Activated CD8-positive, alpha-beta memory T cell treated with anti-CD3 and anti-CD28 coated beads, Interleukin-2, amount 10 ng/mL, durations not matched to agents 7 days and 5 days (primary cell): ENCODE results near the gene SLC39A1. TPM values are rescaled to one million over a fixed set of nuclear protein-coding genes. Genes with fewer than 3 reads are reported as not detected.

Experiments used
- ATAC-seq: fragments of 150-1000 bp; cut with Tn5 transposase; one replicate; pipeline ENCODE4 v1.10.0; 2021; ENCODE audit warnings: moderate library complexity
- CTCF ChIA-PET: fragments of 350-600 bp; sonication (Branson Sonifier 250); formaldehyde crosslinking; loops from one replicate; lab custom pipeline; 2021; ENCODE audit warnings: antibody characterized with exemption; lab: Charles Lee
- DNase-seq: peaks from one replicate; pipeline ENCODE4 v3.0.0-alpha.2; 2020
- H3K27ac Mint-ChIP-seq: one replicate; pipeline ENCODE4 v1.8.0; 2021; ENCODE audit warnings: mild to moderate bottlenecking, mixed read lengths
- H3K27me3 Mint-ChIP-seq: one replicate; pipeline ENCODE4 v1.8.0; 2021; ENCODE audit warnings: mixed read lengths
- H3K36me3 Mint-ChIP-seq: one replicate; pipeline ENCODE4 v1.8.0; 2021; ENCODE audit warnings: mild to moderate bottlenecking, mixed read lengths
- H3K4me1 Mint-ChIP-seq: one replicate; pipeline ENCODE4 v1.8.0; 2021; ENCODE audit warnings: mixed read lengths
- H3K4me3 Mint-ChIP-seq: one replicate; pipeline ENCODE4 v1.8.0; 2021; ENCODE audit warnings: mild to moderate bottlenecking, moderate library complexity, mixed read lengths
- H3K9me3 Mint-ChIP-seq: one replicate; pipeline ENCODE4 v1.8.0; 2022; ENCODE audit warnings: low read depth, mixed read lengths
- total RNA-seq, 2 experiments: library from RNA; stranded (reverse); gene quantifications; one replicate each; pipeline ENCODE4 v1.2.3, GENCODE V29; 2021

The SLC39A1 gene
- total RNA-seq, 2 experiments from 2014 or later = 38.1 to 48.0 TPM

GRCh38 chr1:153968972-153969371 lies 5.6 kb upstream of the SLC39A1 start:
- Mint-ChIP-seq H3K36me3 (peaks cover 9% of the 10 kb centered on the region), H3K4me3 (no peak overlapping the region), H3K9me3 (no peaks in the 10 kb centered on the region), H3K4me1 (peaks cover 50% of the 10 kb centered on the region), H3K27me3 (no peaks in the 10 kb centered on the region), H3K27ac (no peak overlapping the region)
- CTCF ChIA-PET = interaction anchor here (0.7 to 5.6 kb wide), 4 partner anchors 9 to 23 kb away, joined by 3 to 58 read pairs (median 8); partner anchors contain the start of genes CRTC2, DENND4B, JTB and RAB13
- DNase-seq (no peak), ATAC-seq (no peak)

- H3K4me1 Mint-ChIP-seq = peaks cover 54% of the 10 kb centered on the region
Measured at GRCh38 chr1:153968408-153968807, 5.1 kb upstream of the SLC39A1 start.

DNA sequence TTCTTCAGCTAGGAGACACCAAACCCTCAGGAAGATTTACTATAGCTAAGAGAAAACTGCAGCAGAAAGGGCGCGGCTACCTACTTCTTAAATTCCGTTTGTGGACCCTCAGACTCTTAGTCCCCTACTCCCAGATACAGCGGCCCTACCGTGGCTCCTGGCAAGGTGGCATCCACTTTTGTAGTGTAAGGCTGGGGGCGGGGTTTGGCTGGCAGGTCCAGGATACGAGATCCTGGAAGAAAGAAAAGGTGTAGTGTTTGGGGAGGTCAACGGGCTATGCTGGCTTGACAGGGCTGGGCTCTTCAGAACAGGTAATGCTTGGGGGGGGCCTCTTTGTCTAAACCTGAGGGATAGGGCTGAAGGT lies 4.6 kb upstream of the SLC39A1 start:
- H3K4me3 Mint-ChIP-seq = peak overlapping the region; percentile 97
- no peak for ATAC-seq
- H3K27me3 Mint-ChIP-seq = no peaks in the 10 kb centered on the region
- no peak for DNase-seq
- peaks cover 5% of the 10 kb centered on the region for H3K36me3 Mint-ChIP-seq
- CTCF ChIA-PET = interaction anchor here (0.6 to 5.6 kb wide), 15 partner anchors 9 to 435 kb away, joined by 3 to 58 read pairs (median 4); partner anchors contain the start of genes CRTC2, DENND4B, GATAD2B and JTB
- peak overlapping the region; percentile 96 for H3K27ac Mint-ChIP-seq
- H3K4me1 Mint-ChIP-seq = peaks cover 52% of the 10 kb centered on the region
- no peaks in the 10 kb centered on the region for H3K9me3 Mint-ChIP-seq

More at GRCh38 chr1:153968408-153968807, 5.1 kb upstream of the SLC39A1 start:
- DNase-seq (no peak), ATAC-seq (no peak)
- H3K9me3 Mint-ChIP-seq = no peaks in the 10 kb centered on the region
- peak overlapping the region; percentile 96 for H3K27ac Mint-ChIP-seq
- H3K27me3 Mint-ChIP-seq = no peaks in the 10 kb centered on the region
- H3K36me3 Mint-ChIP-seq = peaks cover 8% of the 10 kb centered on the region
- CTCF ChIA-PET = interaction anchor here (0.6 to 5.6 kb wide), 9 partner anchors 9 to 399 kb away, joined by 3 to 58 read pairs (median 10); partner anchors contain the start of genes CRTC2, DENND4B, JTB and RAB13
- peak overlapping the region; percentile 97 for H3K4me3 Mint-ChIP-seq

DNA sequence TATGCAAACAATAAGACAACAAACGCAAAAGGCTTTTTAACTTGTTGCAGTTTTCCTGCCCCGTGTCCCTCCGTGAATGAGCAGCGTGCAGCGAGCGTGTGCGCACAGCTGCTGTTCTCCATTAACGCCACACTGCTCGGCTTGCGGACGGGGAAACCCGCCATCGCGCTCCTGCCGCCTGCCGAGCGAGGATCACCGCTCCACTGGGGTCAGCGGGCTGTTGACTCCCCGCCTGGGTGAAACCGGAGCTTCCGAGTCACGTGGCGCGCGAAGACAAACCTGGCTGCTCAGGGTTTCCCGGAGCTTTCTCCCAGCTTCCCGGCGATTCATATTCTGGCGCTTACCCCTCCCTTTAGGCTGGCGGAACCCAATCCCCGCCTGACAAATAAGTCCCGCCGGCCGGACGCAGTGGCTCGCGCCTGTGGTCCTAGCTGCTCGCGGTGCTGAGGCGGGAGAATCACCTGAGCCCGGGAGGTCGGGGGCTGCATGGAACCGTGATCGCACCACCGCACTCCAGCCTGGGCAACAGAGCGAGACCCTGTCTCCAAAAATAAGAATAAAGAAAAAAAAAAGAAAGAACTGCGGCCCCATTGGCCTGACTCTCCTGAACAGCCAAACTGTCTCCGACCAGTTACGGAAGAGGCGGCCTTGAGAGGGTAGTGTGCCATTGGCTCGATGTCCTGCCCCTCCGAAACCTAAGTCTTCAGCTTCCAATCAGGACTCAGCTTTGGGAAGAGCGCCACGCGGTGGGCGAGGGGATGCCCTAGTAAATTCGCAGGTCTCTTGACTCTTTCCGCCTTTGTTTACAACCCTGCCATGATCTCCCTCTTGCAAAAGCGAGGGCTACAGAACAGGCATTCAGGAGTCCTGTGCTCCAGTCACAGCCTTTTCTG lies 4.0 kb upstream of the SLC39A1 start, which contains the start of gene CREB3L4:
CREB3L4 (plus strand) TSS at position 796 of the 893 bp plus-strand sequence. CDS start 624 bp downstream, outside the sequence.
- ATAC-seq (peak; percentile 86), DNase-seq (peak; percentile 92)
- CTCF ChIA-PET = interaction anchor here (0.6 to 5.6 kb wide), 16 partner anchors 9 to 434 kb away, joined by 3 to 58 read pairs (median 4); partner anchors contain the start of genes CRTC2, DENND4B, GATAD2B and JTB
- no peaks in the 10 kb centered on the region for H3K9me3 Mint-ChIP-seq
- peak within 1 kb of the TSS; percentile 96 for H3K27ac Mint-ChIP-seq
- peaks cover 50% of the 10 kb centered on the region for H3K4me1 Mint-ChIP-seq
- H3K36me3 Mint-ChIP-seq = peaks cover 3% of the 10 kb centered on the region
- no peaks in the 10 kb centered on the region for H3K27me3 Mint-ChIP-seq
- H3K4me3 Mint-ChIP-seq = peak within 1 kb of the TSS; percentile 97

DNA sequence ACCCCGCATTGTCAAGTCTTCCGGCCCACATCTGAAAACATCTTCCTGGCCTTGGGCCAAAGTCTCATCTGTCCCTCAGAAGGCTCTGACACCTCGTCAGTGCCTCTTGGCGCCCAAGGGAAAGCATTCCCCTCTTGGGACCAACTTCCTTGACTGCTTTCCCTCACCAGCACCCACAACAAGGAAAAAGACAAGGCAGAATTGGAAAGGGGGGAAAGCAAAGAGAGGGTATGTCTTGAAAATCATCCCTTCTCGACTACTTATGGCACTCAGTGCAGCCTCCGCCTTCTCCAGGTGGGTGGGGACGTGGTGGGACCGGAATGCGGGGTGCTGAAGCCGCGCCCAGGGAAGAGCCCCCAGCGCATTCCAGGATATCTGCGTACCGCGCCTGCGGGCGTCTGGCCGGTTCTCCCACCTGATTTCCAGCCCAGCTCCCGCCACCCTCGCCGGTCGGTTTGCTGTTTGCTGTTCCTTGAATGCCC lies 554 bp upstream of the SLC39A1 start:
- ATAC-seq (no peak), DNase-seq (no peak)
- H3K4me3 Mint-ChIP-seq = peak overlapping the region; percentile 81
- peaks cover 57% of the 10 kb centered on the region for H3K4me1 Mint-ChIP-seq
- H3K36me3 Mint-ChIP-seq = peaks cover 18% of the 10 kb centered on the region
- no peaks in the 10 kb centered on the region for H3K27me3 Mint-ChIP-seq
- CTCF ChIA-PET = interaction anchor here (0.6 to 5.6 kb wide), 7 partner anchors 12 to 167 kb away, joined by 3 to 58 read pairs (median 5); partner anchors contain the start of genes DENND4B, JTB, RAB13 and RPS27
- H3K27ac Mint-ChIP-seq = peak overlapping the region; percentile 87
- no peaks in the 10 kb centered on the region for H3K9me3 Mint-ChIP-seq

DNA sequence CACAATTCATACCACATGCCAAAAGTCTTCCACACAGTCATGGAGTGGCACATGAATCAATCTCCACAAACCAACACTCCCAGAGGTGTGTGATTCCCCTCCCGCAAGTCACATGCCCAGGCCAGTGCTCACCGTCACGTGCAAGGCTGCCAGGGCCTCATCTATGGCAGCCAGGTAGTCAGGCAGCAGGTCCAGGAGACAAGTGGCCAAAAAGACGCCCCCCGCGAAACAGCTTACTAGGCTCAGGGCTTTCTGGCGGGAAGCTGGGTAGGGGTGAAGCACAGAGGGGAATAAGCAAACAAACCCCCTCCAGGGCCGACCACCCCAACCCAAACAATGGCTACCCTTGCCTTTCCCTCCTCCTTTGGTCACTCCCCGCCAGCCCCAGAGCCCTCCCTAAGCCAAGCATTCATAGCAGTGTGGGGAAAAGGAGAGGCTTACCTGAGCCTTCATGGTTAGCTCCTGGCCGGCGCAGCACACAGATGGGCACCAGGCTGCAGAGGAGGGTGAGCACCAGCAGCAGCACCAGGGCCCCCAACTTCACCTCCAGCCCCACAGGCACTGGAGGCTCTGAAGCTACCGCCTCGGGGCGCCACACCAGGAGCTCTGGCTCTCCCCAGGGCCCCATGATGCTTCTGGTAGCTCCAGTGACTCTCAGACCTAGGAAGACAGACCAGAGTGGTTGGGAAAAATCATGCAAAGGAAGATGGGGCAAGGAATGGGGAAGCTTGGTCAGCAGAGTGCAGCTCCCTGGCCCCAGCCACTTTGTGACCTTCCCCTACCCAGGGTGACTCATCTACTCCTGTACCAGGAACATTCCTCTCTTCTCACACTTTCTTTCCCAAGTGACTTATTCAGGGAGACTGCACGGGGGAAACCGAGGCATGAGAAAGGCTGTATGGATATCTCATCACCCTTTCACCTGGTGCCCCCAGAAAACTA lies 978 bp downstream of the SLC39A1 start:
- peaks cover 18% of the 10 kb centered on the region for H3K36me3 Mint-ChIP-seq
- no peak for DNase-seq
- peak overlapping the region; percentile 87 for H3K27ac Mint-ChIP-seq
- ATAC-seq = no peak
- H3K9me3 Mint-ChIP-seq = no peaks in the 10 kb centered on the region
- H3K27me3 Mint-ChIP-seq = no peaks in the 10 kb centered on the region
- peak overlapping the region; percentile 81 for H3K4me3 Mint-ChIP-seq
- CTCF ChIA-PET = interaction anchor here (1.1 to 3.3 kb wide), 8 partner anchors 14 to 283 kb away, joined by 3 to 21 read pairs (median 5); partner anchors contain the start of genes DENND4B, JTB and RAB13
- peaks cover 48% of the 10 kb centered on the region for H3K4me1 Mint-ChIP-seq

DNA sequence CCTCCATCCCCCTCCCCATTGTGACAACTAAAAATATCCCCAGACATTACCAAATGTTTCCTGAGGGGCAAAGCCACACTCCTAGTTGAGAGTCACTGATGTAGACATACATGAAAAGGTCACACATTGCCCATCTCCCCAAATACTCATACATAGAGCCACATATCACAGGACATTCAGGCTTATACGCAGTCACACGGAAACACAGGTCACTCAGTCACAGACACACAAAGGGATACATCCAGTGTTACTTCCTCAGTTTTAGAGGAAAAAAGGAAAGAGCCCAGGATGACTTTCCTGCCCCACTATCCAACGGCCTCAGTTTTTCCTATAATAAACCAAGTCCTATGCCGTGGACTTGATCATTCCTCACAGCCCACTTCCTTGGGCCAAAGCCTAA lies 1.9 kb downstream of the SLC39A1 start:
- Mint-ChIP-seq H3K27ac (peak overlapping the region; percentile 16), H3K27me3 (no peaks in the 10 kb centered on the region), H3K4me3 (peak overlapping the region; percentile 19), H3K4me1 (peaks cover 53% of the 10 kb centered on the region), H3K9me3 (no peaks in the 10 kb centered on the region), H3K36me3 (peaks cover 17% of the 10 kb centered on the region)
- ATAC-seq (no peak), DNase-seq (no peak)
- CTCF ChIA-PET = interaction anchor here (3.3 kb wide), 1 partner anchor 25 kb away, joined by 21 read pairs; the partner anchor contains the start of gene RAB13

DNA sequence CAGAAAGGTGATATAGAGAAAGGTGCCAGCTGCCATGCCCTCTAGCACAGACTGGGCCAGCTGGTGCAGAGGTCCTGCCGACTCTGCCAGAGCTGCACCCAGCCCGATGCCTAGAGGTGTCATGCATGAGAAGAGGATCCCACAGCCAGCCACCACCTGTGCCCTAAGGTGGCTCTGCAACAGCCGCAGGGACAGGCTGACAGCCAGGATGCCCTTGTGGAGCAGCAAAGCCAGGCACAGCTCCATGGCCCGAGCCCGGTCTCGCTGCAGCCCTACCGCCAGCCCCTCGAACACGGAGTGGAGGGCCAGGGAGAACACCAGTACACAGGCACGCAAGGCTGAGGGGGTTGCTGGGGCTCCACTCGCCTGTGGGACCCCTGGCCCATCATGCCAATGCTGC lies 3.1 kb downstream of the SLC39A1 start:
- Mint-ChIP-seq H3K36me3 (peaks cover 17% of the 10 kb centered on the region), H3K4me3 (no peak overlapping the region), H3K27ac (no peak overlapping the region), H3K4me1 (peaks cover 54% of the 10 kb centered on the region), H3K27me3 (no peaks in the 10 kb centered on the region), H3K9me3 (no peaks in the 10 kb centered on the region)
- ATAC-seq = no peak
- CTCF ChIA-PET = interaction anchor here (1.4 to 5.0 kb wide), 2 partner anchors 14 to 25 kb away, joined by 3 to 46 read pairs; partner anchors contain the start of gene DENND4B
- no peak for DNase-seq

- DNase-seq (no peak), ATAC-seq (no peak)
- Mint-ChIP-seq H3K4me1 (peaks cover 58% of the 10 kb centered on the region), H3K27ac (peak overlapping the region; percentile 56), H3K4me3 (no peak overlapping the region), H3K9me3 (no peaks in the 10 kb centered on the region), H3K36me3 (peaks cover 20% of the 10 kb centered on the region), H3K27me3 (no peaks in the 10 kb centered on the region)
- CTCF ChIA-PET = interaction anchor here (0.9 to 5.0 kb wide), 5 partner anchors 8 to 27 kb away, joined by 3 to 46 read pairs (median 10); partner anchors contain the start of genes CREB3L4, DENND4B, JTB and RAB13
Measured at GRCh38 chr1:153959454-153959853, 3.9 kb downstream of the SLC39A1 start.

GRCh38 chr1:153958961-153959260 lies 4.4 kb downstream of the SLC39A1 start:
- H3K36me3 Mint-ChIP-seq = peaks cover 26% of the 10 kb centered on the region
- H3K9me3 Mint-ChIP-seq = no peaks in the 10 kb centered on the region
- no peaks in the 10 kb centered on the region for H3K27me3 Mint-ChIP-seq
- ATAC-seq = no peak
- peaks cover 60% of the 10 kb centered on the region for H3K4me1 Mint-ChIP-seq
- H3K4me3 Mint-ChIP-seq = peak overlapping the region; percentile 97
- CTCF ChIA-PET = interaction anchor here (0.7 to 5.0 kb wide), 8 partner anchors 9 to 175 kb away, joined by 3 to 46 read pairs (median 4); partner anchors contain the start of genes CREB3L4, DENND4B, JTB and RAB13
- H3K27ac Mint-ChIP-seq = peak overlapping the region; percentile 98
- no peak for DNase-seq

GRCh38 chr1:153958111-153958960 lies 5.0 kb downstream of the SLC39A1 start, which contains the start of gene CRTC2:
Gene CRTC2, minus strand, starts transcription at chr1:153958612. Its CDS starts 115 bp downstream, at chr1:153958497.
- Mint-ChIP-seq H3K9me3 (no peaks in the 10 kb centered on the region), H3K36me3 (peaks cover 26% of the 10 kb centered on the region), H3K27me3 (no peaks in the 10 kb centered on the region), H3K27ac (peak within 1 kb of the TSS; percentile 98), H3K4me1 (peaks cover 57% of the 10 kb centered on the region), H3K4me3 (peak within 1 kb of the TSS; percentile 97)
- DNase-seq (peak; percentile 100), ATAC-seq (peak; percentile 87)
- CTCF ChIA-PET = interaction anchor here (0.7 to 5.0 kb wide), 10 partner anchors 9 to 175 kb away, joined by 3 to 46 read pairs (median 5); partner anchors contain the start of genes CREB3L4, DENND4B, JTB and RAB13
